Common myeloid progenitor, CD34-positive (primary cell): ENCODE measurements around the gene VPS41.
A peak's percentile ranks its signal among the peaks of the same experiment; 100 is the strongest.

Experiments used
- CTCF ChIA-PET: fragments of 350-600 bp; sonication (Branson Sonifier 250); formaldehyde crosslinking; loops from one replicate; lab custom pipeline; 2021; ENCODE audit warnings: antibody characterized with exemption; lab: Charles Lee
- POLR2A ChIA-PET: fragments of 350-600 bp; sonication (Branson Sonifier 250); formaldehyde crosslinking; loops from one replicate; lab custom pipeline; 2021; ENCODE audit warnings: antibody characterized with exemption; lab: Charles Lee
- DNase-seq, 3 donors: peaks; one replicate each; pipeline versions ENCODE4 v3.0.0 to v3.0.0-alpha.2; 2013
- H3K27ac ChIP-seq, 2 experiments: 1 replicate in 1 of 2; 2 replicates in 1 of 2; pipeline ENCODE4 v1.7.0; 2013; ENCODE audit warnings: inconsistent platforms in 2 of 2, low read length in 2 of 2, mild to moderate bottlenecking in 2 of 2, low read depth in 1 of 2, moderate library complexity in 1 of 2; ENCODE audit not compliant: severe bottlenecking in 2 of 2, insufficient read depth in 1 of 2, poor library complexity in 1 of 2
- H3K27me3 ChIP-seq, 5 experiments: replicated peaks in 2 of 5; 1 replicate in 3 of 5; 2 replicates in 2 of 5; pipeline versions ENCODE4 v1.6.1 to v1.7.0; 2013; ENCODE audit warnings: low read length in 4 of 5, mild to moderate bottlenecking in 2 of 5, moderate library complexity in 2 of 5, inconsistent platforms in 1 of 5; ENCODE audit not compliant: insufficient read depth in 5 of 5, control insufficient read depth in 4 of 5
- H3K36me3 ChIP-seq, 4 experiments: 1 replicate in 2 of 4; 2 replicates in 2 of 4; pipeline versions ENCODE4 v1.6.1 to v1.7.0; 2013; ENCODE audit warnings: low read length in 3 of 4, control low read depth in 1 of 4, mild to moderate bottlenecking in 1 of 4; ENCODE audit not compliant: control insufficient read depth in 4 of 4, insufficient read depth in 4 of 4
- H3K4me1 ChIP-seq, 4 experiments: 1 replicate in 3 of 4; 2 replicates in 1 of 4; pipeline versions ENCODE4 v1.6.1 to v1.7.1; 2013; ENCODE audit warnings: low read length in 3 of 4, mild to moderate bottlenecking in 3 of 4, control low read depth in 1 of 4, inconsistent platforms in 1 of 4, moderate library complexity in 1 of 4; ENCODE audit not compliant: control insufficient read depth in 4 of 4, insufficient read depth in 4 of 4; ENCODE audit errors: control extremely low read depth in 1 of 4
- H3K4me3 ChIP-seq, 7 experiments: 1 replicate in 4 of 7; 2 replicates in 3 of 7; pipeline versions ENCODE4 v1.5.1 to v1.7.0; 2013; ENCODE audit warnings: mild to moderate bottlenecking in 7 of 7, low read length in 6 of 7, moderate library complexity in 6 of 7, inconsistent platforms in 2 of 7, low read depth in 2 of 7, control low read depth in 1 of 7; ENCODE audit not compliant: insufficient read depth in 4 of 7, control insufficient read depth in 1 of 7; ENCODE audit errors: extremely low read depth in 1 of 7
- H3K9me3 ChIP-seq, 5 experiments: 1 replicate in 4 of 5; 2 replicates in 1 of 5; pipeline versions ENCODE4 v1.6.1 to v1.7.1; 2013; ENCODE audit warnings: low read length in 4 of 5, mild to moderate bottlenecking in 2 of 5, inconsistent platforms in 1 of 5, low read depth in 1 of 5, moderate library complexity in 1 of 5; ENCODE audit not compliant: control insufficient read depth in 4 of 5, insufficient read depth in 2 of 5; ENCODE audit errors: control extremely low read depth in 1 of 5
- WGBS: methylation state at CpG from one replicate; pipeline ENCODE4 v1.1.5; 2013; ENCODE audit not compliant: insufficient coverage; 5-methylcytosine and 5-hydroxymethylcytosine counted together

VPS41 gene

GRCh38 chr7:38932509-38933168, 23.6 kb upstream of the VPS41 start:
- H3K36me3 ChIP-seq: no peaks in the 10 kb centered on the region
- ChIA-PET CTCF (interaction anchor here (1.0 to 1.5 kb wide), 4 partner anchors 14 to 522 kb away, joined by 3 to 4 read pairs (median 3); no protein-coding TSS in a partner anchor), POLR2A (no interaction called here)
- 67% methylated on average over 3 of the region's 6 CpGs for WGBS
- H3K4me3 ChIP-seq: no peak overlapping the region
- DNase-seq: peak; percentile 68 to 74 (median 70)
- H3K4me1 ChIP-seq: peaks cover 8 to 13% (median 10%) of the 10 kb centered on the region in 4 experiments
- H3K27ac ChIP-seq: no peak overlapping the region
- H3K9me3 ChIP-seq: peaks cover 0 to 4% (median 0%) of the 10 kb centered on the region in 5 experiments
- no peaks in the 10 kb centered on the region for H3K27me3 ChIP-seq

DNA sequence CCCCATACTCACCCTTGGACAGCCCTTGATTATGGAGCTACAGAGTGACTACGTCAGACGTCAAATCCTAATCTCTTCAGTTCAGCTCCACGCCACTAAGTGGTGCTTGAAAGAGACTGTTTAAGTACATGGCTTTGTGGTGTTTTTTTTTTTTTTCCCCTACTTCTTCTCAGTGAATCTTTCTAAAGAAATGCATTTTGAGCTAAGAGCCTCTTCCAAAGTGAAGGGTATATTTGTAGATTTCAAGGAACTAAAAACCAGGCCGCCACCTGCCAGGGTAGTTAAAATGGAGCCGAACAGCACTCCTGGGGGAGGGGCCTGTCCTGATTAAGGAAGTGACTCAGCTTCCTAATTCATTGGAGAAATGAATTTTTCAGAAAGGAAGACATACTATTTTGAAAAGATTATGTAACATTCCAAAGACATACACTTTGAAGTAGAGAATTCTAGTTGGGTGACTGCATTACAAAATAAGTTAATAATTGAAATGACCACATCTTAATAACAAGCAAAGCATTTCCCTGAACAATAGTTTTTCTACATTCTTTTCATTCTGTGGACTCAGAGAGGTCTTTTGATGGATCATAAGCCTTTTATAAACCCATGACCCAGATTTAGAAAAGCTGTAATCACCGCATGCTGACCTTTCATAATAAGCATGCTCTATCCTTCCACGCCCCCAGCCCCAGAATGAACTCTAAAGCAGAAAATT, 20.6 kb upstream of the VPS41 start:
- peaks cover 8 to 20% (median 12%) of the 10 kb centered on the region in 4 experiments for H3K4me1 ChIP-seq
- CTCF ChIA-PET: interaction anchor here (0.8 kb wide), 1 partner anchor 11 kb away, joined by 3 read pairs; no protein-coding TSS in a partner anchor
- peak in 2 of 3 donors; percentile 38 to 51 for DNase-seq
- peaks cover 0 to 4% (median 0%) of the 10 kb centered on the region in 5 experiments for H3K9me3 ChIP-seq
- POLR2A ChIA-PET: interaction anchor here (0.6 kb wide), 1 partner anchor 342 kb away, joined by 3 read pairs; no protein-coding TSS in a partner anchor
- no peak overlapping the region for H3K27ac ChIP-seq
- no peaks in the 10 kb centered on the region for H3K27me3 ChIP-seq
- WGBS: 78% methylated on average over 6 of the region's 7 CpGs
- H3K4me3 ChIP-seq: no peak overlapping the region
- H3K36me3 ChIP-seq: no peaks in the 10 kb centered on the region

- no CpG with 5 or more reads among the region's 3 CpGs for WGBS
Observed at GRCh38 chr7:38928506-38928905, 19.5 kb upstream of the VPS41 start.

DNA sequence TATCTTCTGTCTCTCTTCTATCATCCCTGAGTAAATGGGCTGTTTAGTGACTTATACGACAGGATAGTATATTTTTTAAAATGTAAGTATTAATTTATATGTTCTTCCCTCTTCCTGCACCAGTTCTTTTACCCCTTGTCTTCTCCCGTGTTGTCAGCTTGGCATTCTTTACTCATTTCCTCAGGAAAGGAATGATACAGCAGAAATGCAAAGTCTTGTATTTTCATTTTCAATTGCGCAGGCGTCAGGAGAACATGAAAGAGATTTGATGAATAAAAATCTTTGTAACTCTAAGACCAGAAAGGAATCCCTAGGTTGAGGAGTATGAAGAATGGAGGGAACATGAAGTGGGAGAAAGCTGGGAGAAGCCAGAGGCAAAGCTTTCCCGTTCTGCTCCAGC, 18.8 kb upstream of the VPS41 start:
- WGBS: 23% methylated on average over 4 of the region's 5 CpGs
- POLR2A ChIA-PET: no interaction called here
- H3K36me3 ChIP-seq: no peaks in the 10 kb centered on the region
- DNase-seq: peak; percentile 27 to 68 (median 65)
- CTCF ChIA-PET: no interaction called here
- H3K4me1 ChIP-seq: peaks cover 8 to 20% (median 12%) of the 10 kb centered on the region in 4 experiments
- H3K4me3 ChIP-seq: peak overlapping the region in 4 of 7 experiments; percentile 2 to 63 (median 21)
- H3K27me3 ChIP-seq: no peaks in the 10 kb centered on the region
- H3K9me3 ChIP-seq: peaks cover 0 to 4% (median 0%) of the 10 kb centered on the region in 5 experiments
- peak overlapping the region; percentile 25 to 72 for H3K27ac ChIP-seq

More at GRCh38 chr7:38928506-38928905, 19.5 kb upstream of the VPS41 start:
- H3K36me3 ChIP-seq: no peaks in the 10 kb centered on the region
- no peak overlapping the region for H3K4me3 ChIP-seq
- H3K4me1 ChIP-seq: peaks cover 8 to 20% (median 12%) of the 10 kb centered on the region in 4 experiments
- ChIA-PET POLR2A (no interaction called here), CTCF (no interaction called here)
- H3K9me3 ChIP-seq: peaks cover 0 to 4% (median 0%) of the 10 kb centered on the region in 5 experiments
- H3K27me3 ChIP-seq: no peaks in the 10 kb centered on the region
- no peak overlapping the region for H3K27ac ChIP-seq
- no peak for DNase-seq

- H3K4me3 ChIP-seq: no peak overlapping the region
- H3K4me1 ChIP-seq: no peaks in the 10 kb centered on the region
- no peaks in the 10 kb centered on the region for H3K9me3 ChIP-seq
- H3K27ac ChIP-seq: no peak overlapping the region
- WGBS: 92% methylated on average over 2 of the region's 3 CpGs
- ChIA-PET POLR2A (no interaction called here), CTCF (interaction anchor here (0.7 kb wide), 1 partner anchor 488 kb away, joined by 3 read pairs; no protein-coding TSS in a partner anchor)
- no peaks in the 10 kb centered on the region for H3K27me3 ChIP-seq
- H3K36me3 ChIP-seq: no peaks in the 10 kb centered on the region
- no peak for DNase-seq
Observed at GRCh38 chr7:38920731-38921130, 11.7 kb upstream of the VPS41 start.

DNA sequence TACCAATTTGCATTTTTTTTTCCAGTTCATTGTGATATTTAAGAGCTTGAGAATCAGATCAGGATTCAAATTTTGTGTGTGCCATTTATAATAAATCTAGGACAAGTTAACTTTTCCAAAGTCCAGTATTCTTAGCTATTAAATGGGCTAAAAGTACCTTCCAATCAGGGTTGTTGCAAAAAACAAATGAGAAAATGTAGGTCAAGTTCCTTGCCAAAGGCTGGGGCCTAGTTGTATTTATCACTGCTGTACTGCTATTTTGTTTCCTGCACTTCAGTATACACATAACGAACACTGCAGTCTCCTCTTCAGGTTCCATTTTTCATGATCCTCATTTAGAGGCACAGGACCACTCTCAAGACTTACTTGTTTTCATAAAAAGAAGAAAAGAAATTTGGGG, 7.4 kb upstream of the VPS41 start:
- no CpG with 5 or more reads among the region's 1 CpG for WGBS
- DNase-seq: no peak
- H3K27ac ChIP-seq: no peak overlapping the region
- no peaks in the 10 kb centered on the region for H3K9me3 ChIP-seq
- H3K4me3 ChIP-seq: no peak overlapping the region
- no peaks in the 10 kb centered on the region for H3K36me3 ChIP-seq
- CTCF ChIA-PET: no interaction called here
- POLR2A ChIA-PET: no interaction called here
- H3K27me3 ChIP-seq: no peaks in the 10 kb centered on the region
- no peaks in the 10 kb centered on the region for H3K4me1 ChIP-seq

DNA sequence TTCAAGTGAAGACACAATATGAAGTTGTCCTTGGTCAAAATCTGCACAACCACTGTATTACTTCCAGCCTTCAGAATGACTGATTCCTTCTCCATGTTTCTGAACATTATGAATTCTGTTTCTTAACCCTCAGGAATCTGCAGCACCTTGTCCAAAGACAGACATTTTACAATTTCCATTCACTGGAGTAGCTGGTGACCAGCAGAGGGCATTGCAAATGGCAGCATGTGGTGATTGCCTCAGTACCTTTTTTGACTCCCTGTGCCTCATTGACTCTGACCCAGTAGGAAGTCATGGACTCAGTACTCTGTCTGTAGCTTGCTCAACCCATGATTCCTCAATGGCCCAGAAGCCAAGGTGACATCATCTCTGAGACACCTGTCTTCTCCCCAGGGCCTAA, 879 bp upstream of the VPS41 start:
- no peak overlapping the region for H3K4me3 ChIP-seq
- H3K36me3 ChIP-seq: peaks cover 0 to 2% (median 0%) of the 10 kb centered on the region in 4 experiments
- no peak overlapping the region for H3K27ac ChIP-seq
- CTCF ChIA-PET: no interaction called here
- POLR2A ChIA-PET: no interaction called here
- peaks cover 6 to 18% (median 12%) of the 10 kb centered on the region in 4 experiments for H3K4me1 ChIP-seq
- no peaks in the 10 kb centered on the region for H3K27me3 ChIP-seq
- H3K9me3 ChIP-seq: no peaks in the 10 kb centered on the region
- DNase-seq: no peak
